ENCODE measurements around the gene KRTAP16-1. TPM values are rescaled to one million over a fixed set of nuclear protein-coding genes. Genes with fewer than 3 reads are reported as not detected.

Gene KRTAP16-1
- total and polyA plus RNA-seq, 2 of the 8 experiments (the other 6 are each of a cell fraction or from before 2014, with no cell fraction given), result not detected

GRCh38 chr17:41328207-41328606, 19.1 kb upstream of the KRTAP16-1 start (continued):
- TF ChIP-seq, protein P1, sequence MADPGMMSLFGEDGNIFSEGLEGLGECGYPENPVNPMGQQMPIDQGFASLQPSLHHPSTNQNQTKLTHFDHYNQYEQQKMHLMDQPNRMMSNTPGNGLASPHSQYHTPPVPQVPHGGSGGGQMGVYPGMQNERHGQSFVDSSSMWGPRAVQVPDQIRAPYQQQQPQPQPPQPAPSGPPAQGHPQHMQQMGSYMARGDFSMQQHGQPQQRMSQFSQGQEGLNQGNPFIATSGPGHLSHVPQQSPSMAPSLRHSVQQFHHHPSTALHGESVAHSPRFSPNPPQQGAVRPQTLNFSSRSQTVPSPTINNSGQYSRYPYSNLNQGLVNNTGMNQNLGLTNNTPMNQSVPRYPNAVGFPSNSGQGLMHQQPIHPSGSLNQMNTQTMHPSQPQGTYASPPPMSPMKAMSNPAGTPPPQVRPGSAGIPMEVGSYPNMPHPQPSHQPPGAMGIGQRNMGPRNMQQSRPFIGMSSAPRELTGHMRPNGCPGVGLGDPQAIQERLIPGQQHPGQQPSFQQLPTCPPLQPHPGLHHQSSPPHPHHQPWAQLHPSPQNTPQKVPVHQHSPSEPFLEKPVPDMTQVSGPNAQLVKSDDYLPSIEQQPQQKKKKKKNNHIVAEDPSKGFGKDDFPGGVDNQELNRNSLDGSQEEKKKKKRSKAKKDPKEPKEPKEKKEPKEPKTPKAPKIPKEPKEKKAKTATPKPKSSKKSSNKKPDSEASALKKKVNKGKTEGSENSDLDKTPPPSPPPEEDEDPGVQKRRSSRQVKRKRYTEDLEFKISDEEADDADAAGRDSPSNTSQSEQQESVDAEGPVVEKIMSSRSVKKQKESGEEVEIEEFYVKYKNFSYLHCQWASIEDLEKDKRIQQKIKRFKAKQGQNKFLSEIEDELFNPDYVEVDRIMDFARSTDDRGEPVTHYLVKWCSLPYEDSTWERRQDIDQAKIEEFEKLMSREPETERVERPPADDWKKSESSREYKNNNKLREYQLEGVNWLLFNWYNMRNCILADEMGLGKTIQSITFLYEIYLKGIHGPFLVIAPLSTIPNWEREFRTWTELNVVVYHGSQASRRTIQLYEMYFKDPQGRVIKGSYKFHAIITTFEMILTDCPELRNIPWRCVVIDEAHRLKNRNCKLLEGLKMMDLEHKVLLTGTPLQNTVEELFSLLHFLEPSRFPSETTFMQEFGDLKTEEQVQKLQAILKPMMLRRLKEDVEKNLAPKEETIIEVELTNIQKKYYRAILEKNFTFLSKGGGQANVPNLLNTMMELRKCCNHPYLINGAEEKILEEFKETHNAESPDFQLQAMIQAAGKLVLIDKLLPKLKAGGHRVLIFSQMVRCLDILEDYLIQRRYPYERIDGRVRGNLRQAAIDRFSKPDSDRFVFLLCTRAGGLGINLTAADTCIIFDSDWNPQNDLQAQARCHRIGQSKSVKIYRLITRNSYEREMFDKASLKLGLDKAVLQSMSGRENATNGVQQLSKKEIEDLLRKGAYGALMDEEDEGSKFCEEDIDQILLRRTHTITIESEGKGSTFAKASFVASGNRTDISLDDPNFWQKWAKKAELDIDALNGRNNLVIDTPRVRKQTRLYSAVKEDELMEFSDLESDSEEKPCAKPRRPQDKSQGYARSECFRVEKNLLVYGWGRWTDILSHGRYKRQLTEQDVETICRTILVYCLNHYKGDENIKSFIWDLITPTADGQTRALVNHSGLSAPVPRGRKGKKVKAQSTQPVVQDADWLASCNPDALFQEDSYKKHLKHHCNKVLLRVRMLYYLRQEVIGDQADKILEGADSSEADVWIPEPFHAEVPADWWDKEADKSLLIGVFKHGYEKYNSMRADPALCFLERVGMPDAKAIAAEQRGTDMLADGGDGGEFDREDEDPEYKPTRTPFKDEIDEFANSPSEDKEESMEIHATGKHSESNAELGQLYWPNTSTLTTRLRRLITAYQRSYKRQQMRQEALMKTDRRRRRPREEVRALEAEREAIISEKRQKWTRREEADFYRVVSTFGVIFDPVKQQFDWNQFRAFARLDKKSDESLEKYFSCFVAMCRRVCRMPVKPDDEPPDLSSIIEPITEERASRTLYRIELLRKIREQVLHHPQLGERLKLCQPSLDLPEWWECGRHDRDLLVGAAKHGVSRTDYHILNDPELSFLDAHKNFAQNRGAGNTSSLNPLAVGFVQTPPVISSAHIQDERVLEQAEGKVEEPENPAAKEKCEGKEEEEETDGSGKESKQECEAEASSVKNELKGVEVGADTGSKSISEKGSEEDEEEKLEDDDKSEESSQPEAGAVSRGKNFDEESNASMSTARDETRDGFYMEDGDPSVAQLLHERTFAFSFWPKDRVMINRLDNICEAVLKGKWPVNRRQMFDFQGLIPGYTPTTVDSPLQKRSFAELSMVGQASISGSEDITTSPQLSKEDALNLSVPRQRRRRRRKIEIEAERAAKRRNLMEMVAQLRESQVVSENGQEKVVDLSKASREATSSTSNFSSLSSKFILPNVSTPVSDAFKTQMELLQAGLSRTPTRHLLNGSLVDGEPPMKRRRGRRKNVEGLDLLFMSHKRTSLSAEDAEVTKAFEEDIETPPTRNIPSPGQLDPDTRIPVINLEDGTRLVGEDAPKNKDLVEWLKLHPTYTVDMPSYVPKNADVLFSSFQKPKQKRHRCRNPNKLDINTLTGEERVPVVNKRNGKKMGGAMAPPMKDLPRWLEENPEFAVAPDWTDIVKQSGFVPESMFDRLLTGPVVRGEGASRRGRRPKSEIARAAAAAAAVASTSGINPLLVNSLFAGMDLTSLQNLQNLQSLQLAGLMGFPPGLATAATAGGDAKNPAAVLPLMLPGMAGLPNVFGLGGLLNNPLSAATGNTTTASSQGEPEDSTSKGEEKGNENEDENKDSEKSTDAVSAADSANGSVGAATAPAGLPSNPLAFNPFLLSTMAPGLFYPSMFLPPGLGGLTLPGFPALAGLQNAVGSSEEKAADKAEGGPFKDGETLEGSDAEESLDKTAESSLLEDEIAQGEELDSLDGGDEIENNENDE (IDR thresholded peaks at IDR 0.05; ENCODE audit: insufficient replicate concordance, low read length), result no peak
- TF ChIP-seq CHD2 (IDR thresholded peaks at IDR 0.05; ENCODE audit: low read length), result no peak
- no peak for TF ChIP-seq CBX8 (IDR thresholded peaks at IDR 0.05; ENCODE audit: borderline replicate concordance, low read depth, low read length)
- TF ChIP-seq CREB1 (IDR thresholded peaks at IDR 0.05), result no peak
- TF ChIP-seq KDM5A (IDR thresholded peaks at IDR 0.05; ENCODE audit: low read length), result no peak
- TF ChIP-seq BRCA1 (IDR thresholded peaks at IDR 0.05; ENCODE audit: low read depth, low read length), result no peak
- TF ChIP-seq ZNF274 (IDR thresholded peaks at IDR 0.05; ENCODE audit: borderline replicate concordance, extremely low read depth, low read length), result no peak
- no peak for TF ChIP-seq GTF2F1 (IDR thresholded peaks at IDR 0.05; ENCODE audit: borderline replicate concordance, low read depth, low read length)
